ENCODE measurements around the gene ITGAD. TPM values are rescaled to one million over a fixed set of nuclear protein-coding genes. Genes with fewer than 3 reads are reported as not detected.
A peak's percentile ranks its signal among the peaks of the same experiment; 100 is the strongest.
"Not testable (repeated sequence)": the region's sequence is repeated elsewhere in the genome, so short reads cannot be mapped to it uniquely, and the experiment has no call there.

ITGAD gene
- total and polyA plus RNA-seq, 2 donors (not counting 1 experiment from before 2014, with no cell fraction given): 0.19 TPM; not detected in 1

- H3K27ac ChIP-seq (ENCODE audit: low read length in 2 of 2): no peak overlapping the region
- no peaks in the 10 kb centered on the region for H3K27me3 Mint-ChIP-seq
- no peak overlapping the region for H3K4me3 Mint-ChIP-seq
- ChIA-PET CTCF (no interaction called here), POLR2A (no interaction called here)
- no peak for DNase-seq
- H3K79me2 ChIP-seq (ENCODE audit: control insufficient read depth, insufficient read depth, low read length): no peaks in the 10 kb centered on the region
- no peak overlapping the region for H2AFZ ChIP-seq (ENCODE audit: insufficient read depth, low read depth, low read length, poor library complexity, severe bottlenecking)
- no peaks in the 10 kb centered on the region for H4K20me1 ChIP-seq (ENCODE audit: control insufficient read depth, insufficient read depth, low read length, poor library complexity, severe bottlenecking)
- H3K9ac ChIP-seq (ENCODE audit: low read length): no peak overlapping the region
- no peak for ATAC-seq (ENCODE audit: low read depth)
- 97% methylated on average over 44 of the region's 44 CpGs for WGBS (ENCODE audit: insufficient coverage)
- peaks cover 8 to 12% of the 10 kb centered on the region in 2 donors for H3K4me1 ChIP-seq (ENCODE audit: control insufficient read depth in 2 of 2, insufficient read depth in 2 of 2, low read length in 2 of 2)
- no peak overlapping the region for H3K27ac Mint-ChIP-seq
- intact Hi-C loops (cut with micrococcal nuclease): no loop called here
- H3K9me3 Mint-ChIP-seq (ENCODE audit: insufficient read depth): no peaks in the 10 kb centered on the region
- peaks cover 12% of the 10 kb centered on the region for H3K4me1 Mint-ChIP-seq
- H3K9me3 ChIP-seq (ENCODE audit: control extremely low read depth in 1 of 3, control insufficient read depth in 2 of 3, insufficient read depth in 1 of 3, low read length in 2 of 3): no peaks in the 10 kb centered on the region
- no peak overlapping the region for H3K4me3 ChIP-seq (ENCODE audit: control extremely low read depth in 1 of 5, extremely low read depth in 1 of 5, insufficient read depth in 1 of 5, low read depth in 2 of 5, low read length in 4 of 5)
- TF ChIP-seq EZH2 (IDR thresholded peaks at IDR 0.05; ENCODE audit: borderline replicate concordance, insufficient read depth, low read depth, low read length, poor library complexity, severe bottlenecking) (no peak), CTCF (IDR thresholded peaks at IDR 0.05) (no peak)
- H3K4me2 ChIP-seq (replicated peaks; ENCODE audit: low read depth, low read length, poor library complexity, severe bottlenecking): no peak overlapping the region
- peaks cover 0 to 6% (median 2%) of the 10 kb centered on the region in 4 experiments for H3K27me3 ChIP-seq (replicated peaks in 1 of 4; ENCODE audit: control extremely low read depth in 1 of 4, control insufficient read depth in 3 of 4, insufficient read depth in 4 of 4, low read length in 3 of 4)
- H3K36me3 ChIP-seq (replicated peaks in 1 of 2; ENCODE audit: control extremely low read depth in 1 of 2, control insufficient read depth in 1 of 2, extremely low read depth in 1 of 2, insufficient read depth in 2 of 2, low read length in 1 of 2): no peaks in the 10 kb centered on the region
These were observed 43.3 kb downstream of the ITGAD start for GRCh38 chr16:31436221-31437045.

- Histone ChIP-seq H4K20me1 (ENCODE audit: control insufficient read depth, insufficient read depth, low read length, poor library complexity, severe bottlenecking) (no peaks in the 10 kb centered on the region), H3K4me1 (ENCODE audit: control insufficient read depth in 2 of 2, insufficient read depth in 2 of 2, low read length in 2 of 2) (peaks cover 11 to 12% of the 10 kb centered on the region in 2 donors), H3K36me3 (replicated peaks in 1 of 2; ENCODE audit: control extremely low read depth in 1 of 2, control insufficient read depth in 1 of 2, extremely low read depth in 1 of 2, insufficient read depth in 2 of 2, low read length in 1 of 2) (no peaks in the 10 kb centered on the region), H3K27me3 (replicated peaks in 1 of 4; ENCODE audit: control extremely low read depth in 1 of 4, control insufficient read depth in 3 of 4, insufficient read depth in 4 of 4, low read length in 3 of 4) (peaks cover 0 to 6% (median 2%) of the 10 kb centered on the region in 4 experiments), H2AFZ (ENCODE audit: insufficient read depth, low read depth, low read length, poor library complexity, severe bottlenecking) (no peak overlapping the region), H3K79me2 (ENCODE audit: control insufficient read depth, insufficient read depth, low read length) (no peaks in the 10 kb centered on the region), H3K9me3 (ENCODE audit: control extremely low read depth in 1 of 3, control insufficient read depth in 2 of 3, insufficient read depth in 1 of 3, low read length in 2 of 3) (no peaks in the 10 kb centered on the region), H3K4me3 (ENCODE audit: control extremely low read depth in 1 of 5, extremely low read depth in 1 of 5, insufficient read depth in 1 of 5, low read depth in 2 of 5, low read length in 4 of 5) (no peak overlapping the region), H3K9ac (ENCODE audit: low read length) (no peak overlapping the region), H3K27ac (ENCODE audit: low read length in 2 of 2) (no peak overlapping the region), H3K4me2 (replicated peaks; ENCODE audit: low read depth, low read length, poor library complexity, severe bottlenecking) (no peak overlapping the region)
- Mint-ChIP-seq H3K4me3 (no peak overlapping the region), H3K9me3 (ENCODE audit: insufficient read depth) (no peaks in the 10 kb centered on the region), H3K27me3 (peaks cover 3% of the 10 kb centered on the region), H3K4me1 (peaks cover 19% of the 10 kb centered on the region), H3K27ac (no peak overlapping the region)
- DNase-seq: no peak
- intact Hi-C loops (cut with micrococcal nuclease): no loop called here
- no peak for ATAC-seq (ENCODE audit: low read depth)
- CTCF ChIA-PET: interaction anchor here (0.6 kb wide), 1 partner anchor 9 kb away, joined by 3 read pairs; no protein-coding TSS in a partner anchor
- WGBS (ENCODE audit: insufficient coverage): 93% methylated on average over 2 of the region's 2 CpGs
- POLR2A ChIA-PET: no interaction called here
- TF ChIP-seq CTCF (IDR thresholded peaks at IDR 0.05) (no peak), EZH2 (IDR thresholded peaks at IDR 0.05; ENCODE audit: borderline replicate concordance, insufficient read depth, low read depth, low read length, poor library complexity, severe bottlenecking) (no peak)
These were observed 45.3 kb downstream of the ITGAD start for GRCh38 chr16:31438414-31438813.

- Histone ChIP-seq H3K4me2 (replicated peaks; ENCODE audit: low read depth, low read length, poor library complexity, severe bottlenecking) (peak overlapping the region; percentile 32), H3K4me1 (ENCODE audit: control insufficient read depth in 2 of 2, insufficient read depth in 2 of 2, low read length in 2 of 2) (peaks cover 11 to 12% of the 10 kb centered on the region in 2 donors)
- intact Hi-C loops (cut with micrococcal nuclease); H3K9ac ChIP-seq (ENCODE audit: low read length); H3K36me3 ChIP-seq (replicated peaks in 1 of 2; ENCODE audit: control extremely low read depth in 1 of 2, control insufficient read depth in 1 of 2, extremely low read depth in 1 of 2, insufficient read depth in 2 of 2, low read length in 1 of 2); H3K27me3 Mint-ChIP-seq; H3K4me3 ChIP-seq (ENCODE audit: control extremely low read depth in 1 of 5, extremely low read depth in 1 of 5, insufficient read depth in 1 of 5, low read depth in 2 of 5, low read length in 4 of 5); H3K4me3 Mint-ChIP-seq; H3K27ac ChIP-seq (ENCODE audit: low read length in 2 of 2); H3K27me3 ChIP-seq (replicated peaks in 1 of 4; ENCODE audit: control extremely low read depth in 1 of 4, control insufficient read depth in 3 of 4, insufficient read depth in 4 of 4, low read length in 3 of 4); H3K79me2 ChIP-seq (ENCODE audit: control insufficient read depth, insufficient read depth, low read length); H3K9me3 Mint-ChIP-seq (ENCODE audit: insufficient read depth); H4K20me1 ChIP-seq (ENCODE audit: control insufficient read depth, insufficient read depth, low read length, poor library complexity, severe bottlenecking); H3K9me3 ChIP-seq (ENCODE audit: control extremely low read depth in 1 of 3, control insufficient read depth in 2 of 3, insufficient read depth in 1 of 3, low read length in 2 of 3); H3K27ac Mint-ChIP-seq; H2AFZ ChIP-seq (ENCODE audit: insufficient read depth, low read depth, low read length, poor library complexity, severe bottlenecking): not testable (repeated sequence)
- WGBS (ENCODE audit: insufficient coverage): no CpG with 5 or more reads among the region's 4 CpGs
- CTCF ChIA-PET: interaction anchor here (0.6 kb wide), 1 partner anchor 10 kb away, joined by 3 read pairs; no protein-coding TSS in a partner anchor
- peak; percentile 40 for ATAC-seq (ENCODE audit: low read depth)
- POLR2A ChIA-PET: interaction anchor here (0.6 kb wide), 1 partner anchor 381 kb away, joined by 3 read pairs; no protein-coding TSS in a partner anchor
- H3K4me1 Mint-ChIP-seq: peaks cover 19% of the 10 kb centered on the region
- DNase-seq: peak; percentile 53
These were observed 45.9 kb downstream of the ITGAD start for GRCh38 chr16:31439023-31439422.
